Measurements from ENCODE around the gene RASGRP2.

RASGRP2 gene

GRCh38 chr11:64717268-64717578 is 26.7 kb downstream of the RASGRP2 start:
- no peak for TF ChIP-seq CTCF (IDR thresholded peaks at IDR 0.05; ENCODE audit: low read depth, low read length, missing control alignments)
- no peak for DNase-seq
- Histone ChIP-seq H3K4me3 (ENCODE audit: low read depth, low read length) (no peak overlapping the region), H3K36me3 (replicated peaks) (no peaks in the 10 kb centered on the region), H3K27me3 (replicated peaks) (peaks cover 53% of the 10 kb centered on the region), H3K27ac (no peak overlapping the region)
- in situ Hi-C loops (cut with HindIII; ENCODE audit: low pct_ligation_motif_present, low sequenced_read_pairs) = no loop called here

GRCh38 chr11:64716473-64717267 is 27.3 kb downstream of the RASGRP2 start:
- no peak overlapping the region for H3K27ac ChIP-seq

GRCh38 chr11:64715756-64716472 is 28.0 kb downstream of the RASGRP2 start:
- no peak overlapping the region for H3K4me3 ChIP-seq (ENCODE audit: low read depth, low read length)
- peaks cover 50% of the 10 kb centered on the region for H3K27me3 ChIP-seq (replicated peaks)
- H3K27ac ChIP-seq = no peak overlapping the region
- DNase-seq = no peak
- no peaks in the 10 kb centered on the region for H3K36me3 ChIP-seq (replicated peaks)
- TF ChIP-seq CTCF (IDR thresholded peaks at IDR 0.05; ENCODE audit: low read depth, low read length, missing control alignments) = no peak
- in situ Hi-C loops (cut with HindIII; ENCODE audit: low pct_ligation_motif_present, low sequenced_read_pairs) = no loop called here

More at GRCh38 chr11:64716473-64717267, 27.3 kb downstream of the RASGRP2 start:
- Histone ChIP-seq H3K36me3 (replicated peaks) (no peaks in the 10 kb centered on the region), H3K4me3 (ENCODE audit: low read depth, low read length) (no peak overlapping the region), H3K27me3 (replicated peaks) (peaks cover 50% of the 10 kb centered on the region)
- no peak for TF ChIP-seq CTCF (IDR thresholded peaks at IDR 0.05; ENCODE audit: low read depth, low read length, missing control alignments)
- no peak for DNase-seq
- in situ Hi-C loops (cut with HindIII; ENCODE audit: low pct_ligation_motif_present, low sequenced_read_pairs) = no loop called here

- no peak for TF ChIP-seq CTCF (IDR thresholded peaks at IDR 0.05; ENCODE audit: low read depth, low read length, missing control alignments)
- in situ Hi-C loops (cut with HindIII; ENCODE audit: low pct_ligation_motif_present, low sequenced_read_pairs) = no loop called here
- H3K27me3 ChIP-seq (replicated peaks) = peaks cover 48% of the 10 kb centered on the region
Measured at GRCh38 chr11:64715110-64715509, 28.8 kb downstream of the RASGRP2 start.

GRCh38 chr11:64714666-64715065 is 29.3 kb downstream of the RASGRP2 start:
- TF ChIP-seq CTCF (IDR thresholded peaks at IDR 0.05; ENCODE audit: low read depth, low read length, missing control alignments) = no peak
- H3K27me3 ChIP-seq (replicated peaks) = peaks cover 48% of the 10 kb centered on the region
- in situ Hi-C loops (cut with HindIII; ENCODE audit: low pct_ligation_motif_present, low sequenced_read_pairs) = no loop called here
- H3K4me3 ChIP-seq (ENCODE audit: low read depth, low read length) = no peak overlapping the region
- DNase-seq = no peak
- no peaks in the 10 kb centered on the region for H3K36me3 ChIP-seq (replicated peaks)
- H3K27ac ChIP-seq = no peak overlapping the region

More at GRCh38 chr11:64715110-64715509, 28.8 kb downstream of the RASGRP2 start:
- Histone ChIP-seq H3K27ac (no peak overlapping the region), H3K4me3 (ENCODE audit: low read depth, low read length) (no peak overlapping the region), H3K36me3 (replicated peaks) (no peaks in the 10 kb centered on the region)
- DNase-seq = no peak

Data from brain microvascular endothelial cell (primary cell).